Suprapubic skin (tissue), 3 donors: ENCODE data around the gene HEXIM1.

Experiments used
- POLR2AphosphoS5 ChIP-seq, 3 donors: sonication (generic); formaldehyde crosslinking; IDR thresholded peaks; one replicate each; pipeline ENCODE4 v1.6.1; 2017; ENCODE audit warnings: antibody characterized with exemption in 3 of 3
- TF ChIP-seq, protein P1 (sequence below), 2 donors: fragments of 200-600 bp in 1 of 2; fragments of 450-650 bp in 1 of 2; sonication (generic) in 1 of 2; IDR thresholded peaks; one replicate each; pipeline ENCODE4 v1.5.1; 2016 to 2019; ENCODE audit warnings: antibody characterized with exemption in 2 of 2, mild to moderate bottlenecking in 1 of 2, moderate library complexity in 1 of 2

DNA sequence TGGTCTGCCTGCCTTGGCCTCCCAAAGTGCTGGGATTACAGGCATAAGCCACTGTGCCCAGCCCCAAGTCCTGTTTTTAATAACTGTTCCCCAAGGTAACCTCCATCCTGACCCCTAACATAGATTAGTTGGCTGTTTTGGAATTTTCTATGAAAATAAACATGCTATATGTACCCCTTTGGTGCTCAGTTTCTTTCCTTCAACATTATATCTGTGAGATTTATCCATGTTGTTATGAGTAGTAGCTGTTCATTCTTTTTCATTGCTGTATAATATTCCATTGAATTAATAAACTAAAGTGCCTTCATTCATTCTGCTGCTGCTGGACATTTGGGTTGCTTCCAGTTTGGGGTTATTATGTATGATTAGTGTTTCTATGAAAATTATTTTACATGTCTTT is 47.1 kb downstream of the HEXIM1 start:
- TF ChIP-seq, protein P1, sequence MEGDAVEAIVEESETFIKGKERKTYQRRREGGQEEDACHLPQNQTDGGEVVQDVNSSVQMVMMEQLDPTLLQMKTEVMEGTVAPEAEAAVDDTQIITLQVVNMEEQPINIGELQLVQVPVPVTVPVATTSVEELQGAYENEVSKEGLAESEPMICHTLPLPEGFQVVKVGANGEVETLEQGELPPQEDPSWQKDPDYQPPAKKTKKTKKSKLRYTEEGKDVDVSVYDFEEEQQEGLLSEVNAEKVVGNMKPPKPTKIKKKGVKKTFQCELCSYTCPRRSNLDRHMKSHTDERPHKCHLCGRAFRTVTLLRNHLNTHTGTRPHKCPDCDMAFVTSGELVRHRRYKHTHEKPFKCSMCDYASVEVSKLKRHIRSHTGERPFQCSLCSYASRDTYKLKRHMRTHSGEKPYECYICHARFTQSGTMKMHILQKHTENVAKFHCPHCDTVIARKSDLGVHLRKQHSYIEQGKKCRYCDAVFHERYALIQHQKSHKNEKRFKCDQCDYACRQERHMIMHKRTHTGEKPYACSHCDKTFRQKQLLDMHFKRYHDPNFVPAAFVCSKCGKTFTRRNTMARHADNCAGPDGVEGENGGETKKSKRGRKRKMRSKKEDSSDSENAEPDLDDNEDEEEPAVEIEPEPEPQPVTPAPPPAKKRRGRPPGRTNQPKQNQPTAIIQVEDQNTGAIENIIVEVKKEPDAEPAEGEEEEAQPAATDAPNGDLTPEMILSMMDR (IDR thresholded peaks at IDR 0.05), result no peak
- no peak for TF ChIP-seq POLR2AphosphoS5 (IDR thresholded peaks at IDR 0.05)
